ENCODE measurements around the gene CLCN5.

DNA sequence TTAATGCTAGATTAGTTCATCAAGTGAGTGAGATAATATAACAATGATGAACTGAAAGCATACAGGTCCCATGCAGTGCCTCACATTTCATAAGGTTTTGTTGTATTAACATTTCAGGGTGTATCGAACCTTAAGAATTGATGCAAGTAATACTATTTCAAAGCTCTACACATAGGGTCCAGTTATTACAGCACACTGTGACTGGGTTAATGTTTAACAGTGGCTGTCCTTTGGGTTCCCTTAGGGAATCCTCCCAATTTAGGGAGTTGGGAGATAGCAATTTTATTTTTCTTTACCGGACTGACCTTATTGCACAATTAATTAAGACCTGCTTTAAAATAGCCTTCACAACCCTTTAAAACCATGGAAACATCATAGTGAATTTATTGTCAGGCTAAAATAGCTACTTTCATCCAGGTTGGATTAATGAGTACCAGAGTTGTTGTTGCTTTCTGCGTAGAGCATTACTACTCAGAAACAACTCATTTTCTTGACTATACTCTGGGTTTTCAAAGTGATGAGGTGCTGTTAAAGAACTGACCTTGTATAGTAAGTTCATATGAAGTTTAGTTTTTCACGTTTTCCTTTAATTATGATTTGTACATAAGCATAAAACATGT is 144.0 kb downstream of the CLCN5 start:
- TF ChIP-seq MYC (IDR thresholded peaks at IDR 0.05; ENCODE audit: low read depth, low read length) (no peak), CTCF (IDR thresholded peaks at IDR 0.05; ENCODE audit: low read depth, low read length) (no peak), POLR2A (IDR thresholded peaks at IDR 0.05; ENCODE audit: extremely low read depth, insufficient read length) (no peak)
- TF ChIP-seq, protein P1, sequence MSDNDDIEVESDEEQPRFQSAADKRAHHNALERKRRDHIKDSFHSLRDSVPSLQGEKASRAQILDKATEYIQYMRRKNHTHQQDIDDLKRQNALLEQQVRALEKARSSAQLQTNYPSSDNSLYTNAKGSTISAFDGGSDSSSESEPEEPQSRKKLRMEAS (IDR thresholded peaks at IDR 0.05; ENCODE audit: low read depth, low read length), result no peak

Measured in NB4 (cell line).